Activated CD8-positive, alpha-beta memory T cell treated with anti-CD3 and anti-CD28 coated beads, Interleukin-2, amount 50 U/mL, for 48 hours (primary cell): ENCODE data around the gene KCNN2.
A peak's percentile ranks its signal among the peaks of the same experiment; 100 is the strongest.

Experiments used
- DNase-seq: peaks from one replicate; pipeline ENCODE4 v3.0.0-alpha.2; 2020

The KCNN2 gene

DNA sequence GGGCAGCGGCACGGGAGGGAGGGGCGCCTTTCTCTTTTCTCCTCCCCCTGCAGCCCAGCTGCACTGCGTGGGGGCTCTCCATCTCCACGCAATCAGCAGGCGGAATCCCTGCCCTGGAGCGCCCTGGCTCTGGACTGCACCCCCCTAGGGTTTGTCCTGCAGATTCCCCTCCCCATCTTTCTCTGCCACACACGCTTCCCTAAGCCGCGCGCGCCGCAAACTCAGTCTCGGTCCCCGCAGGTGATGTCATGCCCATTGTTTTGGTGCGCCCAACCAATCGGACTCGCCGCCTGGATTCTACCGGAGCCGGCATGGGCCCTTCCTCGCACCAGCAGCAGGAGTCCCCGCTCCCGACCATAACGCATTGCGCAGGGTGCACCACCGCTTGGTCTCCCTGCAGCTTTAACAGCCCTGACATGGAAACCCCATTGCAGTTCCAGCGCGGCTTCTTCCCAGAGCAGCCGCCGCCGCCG lies at the start of gene KCNN2:
Gene KCNN2, plus strand, starts transcription at position 347 of the 473 bp plus-strand sequence. Its CDS starts 70 bp downstream, at position 417.
- peak; percentile 57 for DNase-seq

DNA sequence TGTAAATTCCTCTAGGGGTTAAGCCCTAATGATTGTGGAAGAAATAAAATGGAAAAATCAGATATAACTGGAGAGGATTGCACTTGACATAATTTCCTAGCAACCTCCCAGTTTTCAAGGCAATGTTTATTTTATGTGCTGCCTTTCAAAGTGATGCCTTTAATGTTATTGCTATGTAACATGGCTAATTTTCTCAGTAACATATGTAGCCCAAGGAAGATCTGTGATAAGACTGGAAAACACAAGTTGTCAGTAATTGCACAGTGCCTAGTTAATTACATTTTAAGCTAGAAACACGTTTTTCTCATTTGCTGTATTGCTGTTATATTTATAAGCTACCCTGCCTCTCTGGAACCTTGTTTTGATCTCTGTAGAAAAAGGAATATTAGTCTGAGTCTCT lies 49.2 kb upstream of the KCNN2 start:
- no peak for DNase-seq

DNA sequence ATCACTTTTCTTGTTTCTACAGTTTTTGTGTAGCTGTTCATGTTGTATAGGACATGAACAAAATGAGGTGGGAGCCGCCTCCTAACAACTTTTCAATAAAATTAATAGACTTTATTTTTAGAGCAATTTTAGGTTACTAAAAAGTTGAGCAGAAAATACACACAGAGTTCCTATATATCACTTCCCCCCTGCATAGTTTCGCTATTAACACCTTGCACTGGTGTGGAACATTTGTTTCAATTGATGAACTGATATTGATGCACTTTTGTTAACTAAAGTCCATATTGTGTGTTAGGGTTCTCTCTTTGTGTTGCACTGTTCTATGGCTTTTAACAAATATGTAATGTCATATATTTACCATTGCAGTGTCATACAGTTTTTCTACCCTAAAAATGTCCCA lies 47.8 kb upstream of the KCNN2 start:
- no peak for DNase-seq

DNA sequence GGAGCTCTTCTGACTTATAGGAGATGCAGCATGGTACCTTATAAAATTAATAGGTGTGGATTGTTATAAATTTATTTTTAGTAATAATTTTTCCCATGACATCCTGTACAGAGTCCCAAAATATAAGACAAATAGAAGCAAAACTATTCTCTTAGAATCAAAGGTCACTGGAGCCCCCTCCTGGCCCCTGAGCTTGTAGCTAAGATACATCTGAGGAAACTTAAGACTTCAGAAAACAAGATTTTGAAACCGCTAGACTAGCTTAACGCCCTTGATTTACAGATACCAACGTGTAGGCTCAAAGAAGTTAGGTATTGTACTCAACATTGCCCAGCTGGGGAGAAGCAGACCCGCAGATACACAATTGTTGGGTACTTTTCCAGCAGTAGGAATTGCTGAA lies 45.7 kb upstream of the KCNN2 start:
- DNase-seq = no peak

DNA sequence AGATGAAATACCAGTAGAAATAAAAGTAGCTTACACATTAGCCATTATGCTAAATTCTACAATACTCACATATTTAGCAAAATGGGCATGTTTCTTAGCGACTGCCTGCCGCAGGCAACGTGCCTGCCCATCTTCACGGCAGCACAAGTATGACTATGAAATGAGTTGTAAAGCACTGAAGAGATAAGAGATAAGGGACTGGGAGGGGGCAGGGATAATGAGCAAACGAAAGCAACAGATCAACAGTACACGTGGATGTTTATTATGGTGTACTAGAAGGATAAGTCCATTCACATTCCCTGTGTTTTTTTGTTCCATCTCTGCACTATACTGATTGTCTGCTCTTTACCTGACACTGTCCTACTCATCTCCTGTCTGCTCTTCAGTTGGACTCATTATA lies 44.1 kb upstream of the KCNN2 start:
- DNase-seq = no peak

DNA sequence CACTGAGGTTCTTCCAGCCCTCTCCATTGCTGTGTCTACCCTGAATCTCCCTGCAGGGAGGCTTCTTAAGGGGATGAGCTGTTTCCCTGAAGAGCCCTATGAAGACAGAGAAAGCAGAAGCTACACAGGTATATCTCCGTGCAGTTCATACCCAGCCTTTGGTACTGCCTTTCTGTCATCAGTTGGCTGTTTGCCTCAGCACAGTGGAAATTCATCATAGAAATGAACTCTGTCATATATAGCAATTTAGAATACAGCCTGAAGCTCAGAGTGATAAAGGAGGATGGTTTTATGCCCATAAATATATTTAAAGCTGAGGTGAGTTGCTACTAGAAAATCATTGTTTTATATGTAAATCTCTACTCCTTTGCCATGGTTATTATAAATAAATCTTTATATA lies 42.6 kb upstream of the KCNN2 start:
- no peak for DNase-seq

DNA sequence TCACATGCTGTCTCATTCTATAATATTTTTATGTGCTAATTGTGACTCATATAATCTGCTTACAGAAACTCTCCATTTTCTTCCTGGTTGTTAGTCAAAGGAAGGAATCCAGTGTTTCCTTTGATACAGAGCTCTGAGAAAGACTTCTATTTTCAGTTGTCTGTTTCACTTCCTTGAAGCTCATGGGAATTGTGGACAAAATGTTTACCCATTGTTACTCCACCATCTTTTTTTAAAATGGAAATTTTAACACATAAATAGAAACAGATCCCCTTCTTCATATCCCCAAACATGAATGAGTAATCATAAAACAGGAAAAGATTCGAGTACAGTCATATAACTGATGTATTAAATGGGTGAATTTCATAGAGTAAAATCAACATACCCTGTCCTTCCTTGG lies 42.0 kb upstream of the KCNN2 start:
- no peak for DNase-seq

DNA sequence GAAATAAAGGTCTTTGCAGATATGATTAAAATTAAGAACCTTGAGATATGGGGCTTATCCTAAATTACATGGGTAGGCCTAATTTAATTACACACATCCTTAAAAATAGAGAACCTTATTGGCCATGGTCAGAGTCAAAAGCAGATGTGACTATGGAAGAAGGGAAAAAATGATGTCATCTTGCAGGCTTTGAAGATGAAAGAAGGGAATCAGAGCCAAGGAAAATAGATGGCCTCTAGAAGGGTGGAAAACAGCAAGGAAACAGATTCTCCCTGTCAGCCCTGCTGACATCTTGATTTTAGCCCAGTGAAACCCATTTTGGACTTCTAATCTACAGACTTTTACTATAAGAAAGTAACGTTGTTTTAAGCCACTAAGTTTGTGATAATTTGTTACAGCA lies 37.6 kb upstream of the KCNN2 start:
- no peak for DNase-seq

DNA sequence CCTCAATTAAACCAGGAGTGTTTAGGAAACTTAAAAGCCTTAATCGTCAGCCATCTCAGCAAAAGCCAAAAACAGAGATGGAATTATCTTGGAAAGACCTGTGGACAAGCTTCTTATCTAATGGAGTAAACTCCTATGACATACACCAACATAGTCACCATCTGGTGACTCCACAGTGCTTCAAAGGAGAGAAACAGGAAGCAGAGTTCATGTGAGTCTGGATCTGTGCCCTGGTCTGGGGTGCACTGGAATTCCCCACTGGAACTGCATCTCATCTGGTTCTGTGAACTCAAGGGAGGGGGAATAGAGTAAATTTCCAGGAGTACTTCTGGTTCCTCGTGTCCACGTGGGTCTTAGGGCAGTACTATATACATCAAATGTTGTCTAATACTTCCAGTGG lies 36.3 kb upstream of the KCNN2 start:
- no peak for DNase-seq

DNA sequence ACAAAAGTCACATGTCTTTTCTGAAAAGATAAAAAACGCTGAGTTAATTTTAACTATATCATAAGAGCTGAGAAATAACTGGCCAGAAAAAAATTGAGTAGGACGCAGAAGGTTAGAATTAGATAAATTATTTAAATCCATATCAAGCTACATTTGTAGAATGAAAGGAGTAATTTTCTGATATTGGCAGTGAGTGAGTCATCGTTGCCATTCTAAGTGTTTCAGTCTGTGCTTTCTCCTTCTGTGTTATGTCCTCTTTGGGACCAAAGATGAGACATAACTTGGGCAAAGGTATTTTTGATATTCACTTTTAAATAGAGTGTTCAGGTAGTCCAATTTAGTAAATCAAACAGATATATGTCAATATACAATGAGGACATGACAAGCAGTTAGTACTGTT lies 34.4 kb upstream of the KCNN2 start:
- DNase-seq = no peak

DNA sequence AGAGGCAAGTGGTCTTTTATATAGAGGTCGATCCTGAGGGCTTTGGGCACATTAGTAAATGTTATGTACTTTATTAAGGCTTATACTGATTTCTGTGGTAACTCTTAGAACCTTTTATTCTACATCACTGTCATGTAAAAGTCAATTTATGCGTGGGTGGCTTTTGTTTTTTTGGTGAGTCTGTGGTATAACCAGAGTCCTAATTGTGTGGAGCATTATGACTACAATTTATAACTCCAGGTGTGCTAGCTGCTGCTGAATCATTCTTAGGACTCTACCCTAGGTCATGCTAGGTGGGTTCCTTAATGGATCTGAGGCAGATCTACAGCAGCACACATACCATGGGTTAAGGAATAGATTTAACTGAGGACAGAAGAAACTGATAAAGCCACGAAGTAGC lies 33.9 kb upstream of the KCNN2 start:
- no peak for DNase-seq

DNA sequence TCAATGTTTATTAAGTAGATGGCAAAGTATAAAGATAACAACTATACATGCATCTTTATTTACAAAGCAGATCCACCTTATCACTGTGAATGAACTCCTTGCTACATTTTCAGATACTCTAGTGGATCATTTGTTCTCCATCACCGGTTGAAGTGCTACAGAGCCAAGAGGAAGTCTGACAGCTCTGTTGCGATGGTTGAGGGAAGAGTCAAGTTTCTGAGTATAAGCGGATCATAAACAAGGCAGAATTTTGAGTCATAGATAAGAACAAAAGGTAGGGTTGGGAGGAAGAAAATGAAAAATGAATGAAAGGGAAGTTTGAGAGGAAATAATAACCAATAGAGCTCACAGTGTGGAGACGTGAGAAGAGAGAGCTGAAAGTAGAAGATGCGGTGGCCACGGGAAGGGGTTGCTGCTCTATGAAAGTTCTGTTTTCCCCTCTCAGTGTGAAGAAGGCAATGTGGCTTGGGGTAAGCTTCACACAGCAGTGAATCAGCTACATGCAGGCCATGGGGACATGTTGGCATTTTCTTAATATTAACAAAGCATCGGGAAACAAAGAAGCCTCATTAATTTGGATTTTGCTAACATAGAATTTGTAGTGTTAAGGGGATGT lies 30.8 kb upstream of the KCNN2 start:
- DNase-seq = no peak

DNA sequence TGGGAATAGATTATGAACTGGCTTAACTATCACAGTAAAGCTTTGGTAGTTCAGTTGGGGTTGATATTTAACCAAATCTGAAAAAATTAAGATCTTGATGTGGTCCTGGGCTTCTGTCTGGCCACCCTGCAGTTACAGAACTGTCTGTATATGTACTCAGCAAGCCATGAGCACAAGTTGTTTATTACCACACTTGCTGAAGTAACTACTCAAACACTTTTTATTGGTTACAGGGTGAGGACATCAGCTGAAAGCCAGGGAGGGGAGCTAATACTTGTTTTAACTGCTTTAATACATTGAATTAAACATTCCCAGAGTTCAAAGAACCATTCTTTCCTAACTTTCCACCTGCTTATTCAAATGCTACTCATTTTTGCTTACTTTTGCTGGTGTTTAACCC lies 29.4 kb upstream of the KCNN2 start:
- no peak for DNase-seq

DNA sequence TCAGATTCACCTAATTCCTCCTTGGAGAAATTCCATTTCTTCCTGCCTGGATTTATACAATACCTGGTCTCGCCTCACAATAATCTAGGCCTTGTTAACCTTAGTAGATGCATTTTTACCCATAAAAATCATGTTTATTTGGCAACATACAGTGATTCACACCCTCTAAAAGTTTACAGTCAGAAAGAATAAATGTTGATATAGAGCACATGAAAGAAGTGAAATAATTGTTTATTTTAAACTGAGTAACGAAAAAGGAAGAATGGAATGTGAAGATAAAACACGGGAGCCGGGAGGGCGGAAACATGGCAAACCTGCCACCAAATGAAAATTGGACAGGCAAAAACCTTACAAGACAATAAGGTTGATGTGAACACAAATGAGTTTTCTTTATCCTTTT lies 28.9 kb upstream of the KCNN2 start:
- no peak for DNase-seq

DNA sequence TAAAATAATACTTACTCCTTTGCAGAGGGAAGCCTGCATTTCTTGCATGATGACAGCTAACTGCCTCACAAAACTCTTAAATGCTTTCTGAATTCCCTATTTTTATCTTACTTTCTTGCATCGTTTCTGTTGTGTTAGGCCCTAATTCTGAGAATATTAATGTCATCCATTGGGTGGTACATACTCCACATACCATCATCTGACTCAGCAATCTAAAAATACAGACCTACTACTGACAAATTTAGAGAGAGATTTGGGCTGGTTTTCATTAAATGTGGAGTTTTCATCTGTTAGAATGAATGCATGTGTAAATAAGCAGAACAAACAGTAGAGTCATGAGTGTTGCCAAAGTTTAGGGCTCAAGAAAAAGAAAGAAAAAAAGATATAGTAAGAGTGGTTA lies 26.5 kb upstream of the KCNN2 start:
- DNase-seq = no peak

DNA sequence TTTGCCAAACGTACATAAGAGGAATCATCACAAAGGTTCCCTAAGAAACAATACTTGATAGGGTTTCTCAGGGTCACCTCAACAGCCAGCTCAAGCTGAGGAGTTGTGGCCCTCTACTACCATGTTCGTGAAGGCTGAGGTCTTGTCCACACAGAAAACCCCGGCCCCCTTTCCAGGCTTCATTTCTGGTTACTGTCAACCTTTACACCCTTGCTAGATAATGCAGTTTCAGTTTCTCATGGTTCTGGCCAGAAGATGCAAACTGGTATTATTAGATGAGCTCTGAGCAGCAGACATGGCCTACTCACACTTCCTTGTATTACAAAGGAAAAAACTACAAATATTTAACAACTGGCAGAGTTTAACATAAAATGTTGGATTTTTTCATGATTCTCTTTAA lies 22.8 kb upstream of the KCNN2 start:
- no peak for DNase-seq

DNA sequence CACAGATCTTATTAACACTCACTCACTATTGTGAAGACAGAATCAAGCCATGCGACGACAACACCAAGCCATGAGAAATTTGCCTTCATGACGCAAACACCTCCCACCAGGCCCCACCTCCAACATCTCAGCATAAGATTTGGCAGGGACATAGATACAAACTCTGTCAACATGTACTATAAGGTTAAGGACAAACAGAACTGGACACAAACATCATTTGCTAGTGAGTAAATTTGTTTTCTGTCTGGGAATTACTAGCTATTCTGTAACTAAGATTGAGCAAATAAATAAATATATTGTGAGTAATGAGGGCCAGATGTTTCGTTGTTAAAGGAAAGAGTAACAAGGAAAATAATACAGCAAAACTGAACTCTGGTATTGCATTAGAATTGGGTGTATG lies 15.7 kb upstream of the KCNN2 start:
- no peak for DNase-seq

DNA sequence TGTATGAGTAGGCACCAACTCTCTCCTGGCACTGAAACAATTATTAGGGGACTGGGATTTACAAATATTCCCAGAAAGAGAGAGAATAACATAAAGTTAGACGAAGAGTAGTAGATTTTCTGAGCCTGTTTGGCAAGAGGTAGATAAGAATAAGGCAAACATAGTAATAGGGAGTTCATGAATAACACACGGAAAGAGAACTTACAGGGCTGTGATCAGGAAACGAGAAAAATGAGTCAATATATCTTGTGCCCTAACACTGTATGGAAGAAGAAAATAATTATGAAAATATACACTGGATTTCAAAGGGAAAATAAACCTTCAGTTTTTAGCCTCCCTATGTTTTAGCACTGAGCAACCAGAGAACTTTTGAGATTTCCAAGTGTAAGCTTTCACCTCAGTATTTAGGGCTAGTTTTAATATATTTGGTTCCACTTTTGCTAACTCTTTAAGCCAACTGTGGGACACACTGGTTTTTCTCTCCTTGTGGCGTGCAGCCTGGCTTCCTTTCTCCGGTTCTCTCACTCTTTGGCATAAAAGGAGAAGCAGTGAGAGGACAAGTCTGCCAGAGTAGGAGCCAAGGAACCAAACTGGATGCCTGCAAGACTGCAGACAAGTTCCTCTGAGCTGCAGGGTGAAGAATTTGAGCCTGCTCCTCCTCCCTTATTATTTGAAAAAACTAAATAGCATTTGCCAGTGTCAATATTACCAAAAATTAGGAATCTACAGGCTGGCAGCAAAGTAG lies 6.6 kb upstream of the KCNN2 start:
- no peak for DNase-seq

DNA sequence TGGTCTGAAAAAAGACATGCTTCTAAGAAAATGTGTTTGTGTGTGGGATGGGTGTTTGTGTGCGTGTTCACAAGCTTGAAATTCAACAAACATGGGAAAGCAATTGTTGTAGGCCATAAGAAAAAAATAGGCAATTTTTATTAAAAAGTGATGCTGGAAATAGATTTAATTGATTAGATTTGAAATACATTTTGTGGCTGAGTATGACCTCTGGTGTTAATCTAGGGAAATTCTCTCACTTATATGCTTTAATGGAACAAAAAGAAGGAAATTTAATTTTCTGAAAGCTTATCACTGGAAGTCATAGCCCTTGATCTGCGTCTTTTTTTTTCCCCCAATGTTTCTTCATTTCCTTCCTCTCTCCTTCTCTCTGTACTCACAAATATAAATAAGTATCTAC lies 3.5 kb upstream of the KCNN2 start:
- DNase-seq = no peak

DNA sequence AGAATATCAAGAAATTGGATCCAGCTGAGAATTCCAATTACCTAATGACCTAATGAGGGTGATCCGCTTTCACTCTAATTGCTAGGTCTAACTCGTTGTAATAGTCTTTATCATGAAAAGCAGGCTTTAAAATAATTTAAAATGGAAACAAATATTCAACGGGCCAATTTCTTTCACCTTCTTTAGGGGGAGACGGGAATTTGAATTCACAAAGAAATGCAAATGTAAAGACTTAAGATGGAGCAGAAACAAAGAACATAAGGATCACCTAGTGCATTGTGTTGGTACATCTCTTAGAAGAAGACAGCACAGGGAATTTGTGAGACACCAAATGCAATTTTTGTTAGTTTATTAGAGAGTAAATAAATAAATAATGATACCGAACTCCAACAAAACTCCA lies 1.5 kb upstream of the KCNN2 start:
- DNase-seq = no peak

DNA sequence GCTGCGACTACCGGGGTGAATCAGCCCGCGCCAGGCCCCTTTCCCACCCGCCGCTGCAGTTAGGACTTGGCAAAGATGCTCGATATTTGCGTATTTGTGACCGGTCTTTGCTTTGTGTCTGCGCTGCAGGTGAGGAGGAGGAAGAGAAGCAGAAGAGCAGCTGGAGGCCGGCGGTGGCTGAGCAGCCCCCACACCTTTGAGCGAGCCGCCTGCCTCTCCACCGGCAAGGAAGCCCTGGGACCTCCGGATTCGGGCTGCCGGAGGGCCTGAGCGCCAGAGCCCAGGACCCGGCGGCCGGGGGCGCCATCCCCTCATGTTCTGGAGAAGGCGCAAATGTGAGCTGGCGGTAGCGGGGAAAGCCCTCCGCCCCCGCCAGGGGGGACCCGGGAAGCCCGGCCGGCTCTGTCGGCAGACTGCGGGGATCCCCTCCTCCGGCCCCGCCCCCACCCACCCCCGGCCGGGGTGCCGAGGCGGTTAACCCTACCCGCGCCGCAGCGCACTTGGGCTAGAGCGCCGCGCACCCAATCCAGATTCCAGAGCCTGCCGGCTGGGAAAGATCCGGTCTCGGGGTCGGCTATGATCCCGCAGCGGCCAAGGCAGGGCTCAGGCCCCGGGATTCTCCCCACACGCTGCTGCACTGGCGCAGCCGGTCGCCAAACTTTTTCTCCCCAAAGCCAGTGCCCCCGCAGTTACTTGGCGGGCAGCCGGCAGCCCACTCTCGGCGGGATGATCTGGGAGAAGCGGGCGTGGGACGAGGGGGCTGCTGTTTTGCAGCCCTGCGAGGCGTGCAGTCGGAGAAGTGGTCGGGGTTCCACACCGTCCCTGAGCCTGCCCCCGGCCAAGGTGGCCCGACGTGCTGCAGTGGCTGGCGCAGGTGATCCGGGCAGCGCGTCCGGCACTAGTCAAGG lies 800 bp upstream of the KCNN2 start:
- DNase-seq = peak; percentile 51

DNA sequence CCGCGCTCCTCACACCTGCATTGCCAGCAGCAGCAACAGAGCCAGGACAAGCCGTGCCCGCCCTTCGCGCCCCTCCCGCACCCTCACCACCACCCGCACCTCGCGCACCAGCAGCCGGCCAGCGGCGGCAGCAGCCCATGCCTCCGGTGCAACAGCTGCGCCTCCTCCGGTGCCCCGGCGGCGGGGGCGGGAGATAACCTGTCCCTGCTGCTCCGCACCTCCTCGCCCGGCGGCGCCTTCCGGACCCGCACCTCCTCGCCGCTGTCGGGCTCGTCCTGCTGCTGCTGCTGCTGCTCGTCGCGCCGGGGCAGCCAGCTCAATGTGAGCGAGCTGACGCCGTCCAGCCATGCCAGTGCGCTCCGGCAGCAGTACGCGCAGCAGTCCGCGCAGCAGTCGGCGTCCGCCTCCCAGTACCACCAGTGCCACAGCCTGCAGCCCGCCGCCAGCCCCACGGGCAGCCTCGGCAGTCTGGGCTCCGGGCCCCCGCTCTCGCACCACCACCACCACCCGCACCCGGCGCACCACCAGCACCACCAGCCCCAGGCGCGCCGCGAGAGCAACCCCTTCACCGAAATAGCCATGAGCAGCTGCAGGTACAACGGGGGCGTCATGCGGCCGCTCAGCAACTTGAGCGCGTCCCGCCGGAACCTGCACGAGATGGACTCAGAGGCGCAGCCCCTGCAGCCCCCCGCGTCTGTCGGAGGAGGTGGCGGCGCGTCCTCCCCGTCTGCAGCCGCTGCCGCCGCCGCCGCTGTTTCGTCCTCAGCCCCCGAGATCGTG lies 517 bp downstream of the KCNN2 start:
- peak; percentile 45 for DNase-seq
